Heart right ventricle (tissue), 16 donors: ENCODE data around the gene TSTD2. TPM values are rescaled to one million over a fixed set of nuclear protein-coding genes. Genes with fewer than 3 reads are reported as not detected.
A peak's percentile ranks its signal among the peaks of the same experiment; 100 is the strongest.

Experiments
- ATAC-seq, 8 donors: fragments of 200-7000 bp; cut with Tn5 transposase; one replicate each; pipeline ENCODE4 v1.9.1; 2020; ENCODE audit warnings: mild to moderate bottlenecking in 8 of 8, moderate library complexity in 8 of 8, moderate number of reproducible peaks in 1 of 8
- DNase-seq, 2 donors: peaks; one replicate each; pipeline ENCODE4 v3.0.0-alpha.2; 2020
- H3K27ac ChIP-seq, 10 donors: fragments of 200-600 bp; sonication (generic) in 2 of 10; one replicate each; pipeline versions ENCODE4 v1.5.0 to v1.8.0; 2020 to 2022; ENCODE audit warnings: mild to moderate bottlenecking in 3 of 10
- H3K27me3 ChIP-seq, 7 donors: fragments of 200-600 bp; one replicate each; pipeline ENCODE4 v1.8.0; 2021 to 2022; ENCODE audit warnings: mild to moderate bottlenecking in 2 of 7
- H3K36me3 ChIP-seq, 9 donors: fragments of 200-600 bp; sonication (generic) in 1 of 9; one replicate each; pipeline versions ENCODE4 v1.5.0 to v1.8.0; 2020 to 2022; ENCODE audit warnings: mild to moderate bottlenecking in 2 of 9
- H3K4me1 ChIP-seq, 9 donors: fragments of 200-600 bp; sonication (generic) in 1 of 9; one replicate each; pipeline versions ENCODE4 v1.5.0 to v1.8.0; 2020 to 2022; ENCODE audit warnings: mild to moderate bottlenecking in 4 of 9
- H3K4me3 ChIP-seq, 10 donors: fragments of 200-600 bp; sonication (generic) in 2 of 10; one replicate each; pipeline versions ENCODE4 v1.5.0 to v1.8.0; 2020 to 2022; ENCODE audit warnings: mild to moderate bottlenecking in 7 of 10, moderate library complexity in 2 of 10
- H3K9me3 ChIP-seq, 11 donors: fragments of 200-600 bp in 10 of 11; sonication (generic) in 2 of 11; one replicate each; pipeline versions ENCODE4 v1.5.0 to v1.8.0; 2013 to 2022; ENCODE audit warnings: mild to moderate bottlenecking in 2 of 11, control low read depth in 1 of 11, moderate library complexity in 1 of 11
- CTCF ChIP-seq, 9 donors: fragments of 200-600 bp; sonication (generic) in 2 of 9; IDR thresholded peaks; one replicate each; pipeline versions ENCODE4 v1.5.0 to v1.8.0; 2021 to 2022; ENCODE audit warnings: antibody characterized with exemption in 9 of 9, mild to moderate bottlenecking in 5 of 9, moderate library complexity in 1 of 9
- WGBS, 2 donors: extraction: QIAGEN DNeasy Blood & Tissue Kit; methylation state at CpG; one replicate each; pipeline ENCODE4 v1.1.7; 2013; ENCODE audit warnings: inconsistent platforms in 1 of 2; 5-methylcytosine and 5-hydroxymethylcytosine counted together
- intact Hi-C, 10 donors: fragments of 100-400 bp; cut with DNase I; formaldehyde crosslinking; loops; one replicate each; pipeline versions ENCODE4 v1.11.1 to v1.14.2; 2022
- polyA plus RNA-seq, 2 donors: library from polyadenylated mRNA; stranded (reverse); fragments of 200-250 nt; gene quantifications; one replicate each; pipeline ENCODE4 v1.2.3, GENCODE V29; 2013
- total RNA-seq, 10 donors: library from RNA; stranded (reverse); fragmentation: NEBNext Ultra II Directional in 3 of 10; extraction: Animal tissue kit (Norgen Biotek cat#: 25700) in 3 of 10; gene quantifications; one replicate each; pipeline versions ENCODE4 v1.2.1 to v1.2.4, GENCODE V29; 2021 to 2023
- donor health status: Arrhythmogenic right ventricular cardiomyopathy.
- donor health status: ischemic (EF 13 %, LVEDD 7.1; RV severe dilation, severe dysfunction).
- donor health status: healthy with polysubstance abuse.
- donor health status: DM: no; HTN: yes; CAD: no.
- donor health status: DM: no; HTN: no; CAD: no.
- donor health status: ischemic (EF 25% LVEDD 6.9; RV normal size, moderate dysfunction).
- donor health status: ischemic (EF 25% LVEDD 5.7; RV mildly dilated, moderate dysfunction).
- donor health status: healthy.
- donor health status: DM: yes; HTN: yes; CAD: no.
- donor health status: Ischemic cardiomyopathy.
- donor health status: ischemic (EF 35%, LVEDD 5.7; RV mildly dilated, moderate dysfunction).
- donor health status: nonischemic (EF 11% LVEDD 7.7; RV severe dilation, severe dysfunction).
- donor health status: DM: yes; HTN: yes; CAD: no.
- donor health status: PGD.
- donor health status: ischemic (EF 29% LVEDD 5.4; RV normal size, mild dysfunction).
- donor health status: nonischemic (EF 23%, LVEDD 6.1; RV moderate dilation, normal function).

TSTD2 gene
- total and polyA plus RNA-seq, 12 donors: 8.5 to 29.4 (median 22.8) TPM

- WGBS, 2 donors: 18 to 22% methylated on average over 11 of the region's 11 CpGs
- intact Hi-C loops: loop anchor here in 9 of 10 donors (1.0 to 10.0 kb wide), 8 partner anchors 36 to 131 kb away; partner anchors contain the start of gene TMOD1 (in 5 of the 9)
- Histone ChIP-seq H3K4me1 (peaks cover 4 to 82% (median 33%) of the 10 kb centered on the region in 9 donors), H3K9me3 (no peaks in the 10 kb centered on the region), H3K27ac (peak overlapping the region in 5 of 10 donors; percentile 2 to 63 (median 32)), H3K4me3 (no peak overlapping the region), H3K27me3 (no peaks in the 10 kb centered on the region), H3K36me3 (peaks cover 0 to 48% (median 35%) of the 10 kb centered on the region in 9 donors)
- DNase-seq (peak; percentile 45 to 84), ATAC-seq (peak; percentile 61 to 78 (median 70))
- TF ChIP-seq CTCF (IDR thresholded peaks at IDR 0.05): peak; percentile 78 to 93 (median 89)
Observed at GRCh38 chr9:97598461-97599288, 34.5 kb downstream of the TSTD2 start.

GRCh38 chr9:97596906-97597305 is 36.3 kb downstream of the TSTD2 start:
- intact Hi-C loops: loop anchor here in 9 of 10 donors (5.0 to 10.0 kb wide), 5 partner anchors 35 to 130 kb away; partner anchors contain the start of gene TMOD1 (in 4 of the 9)
- no peaks in the 10 kb centered on the region for H3K9me3 ChIP-seq
- peak overlapping the region in 4 of 10 donors; percentile 5 to 53 (median 37) for H3K27ac ChIP-seq
- no peak for ATAC-seq
- no peak overlapping the region for H3K4me3 ChIP-seq
- peaks cover 0 to 44% (median 21%) of the 10 kb centered on the region in 9 donors for H3K36me3 ChIP-seq
- peaks cover 4 to 88% (median 36%) of the 10 kb centered on the region in 9 donors for H3K4me1 ChIP-seq
- DNase-seq: no peak
- TF ChIP-seq CTCF (IDR thresholded peaks at IDR 0.05): no peak
- WGBS, 2 donors: 51 to 55% methylated on average over 4 of the region's 4 CpGs
- H3K27me3 ChIP-seq: no peaks in the 10 kb centered on the region

GRCh38 chr9:97594381-97594921 is 38.7 kb downstream of the TSTD2 start:
- ATAC-seq: peak; percentile 37 to 85 (median 76)
- Histone ChIP-seq H3K36me3 (peaks cover 0 to 32% (median 7%) of the 10 kb centered on the region in 9 donors), H3K27me3 (no peaks in the 10 kb centered on the region), H3K27ac (peak overlapping the region; percentile 44 to 78 (median 68)), H3K4me1 (peaks cover 4 to 66% (median 29%) of the 10 kb centered on the region in 9 donors), H3K9me3 (no peaks in the 10 kb centered on the region), H3K4me3 (no peak overlapping the region)
- 47 to 67% methylated on average over 11 of the region's 11 CpGs for WGBS, 2 donors
- intact Hi-C loops: loop anchor here in 3 of 10 donors (5.0 to 10.0 kb wide), 2 partner anchors 90 to 127 kb away; partner anchors contain the start of gene TMOD1 (in 2 of the 3)
- TF ChIP-seq CTCF (IDR thresholded peaks at IDR 0.05): no peak
- DNase-seq: peak; percentile 54 to 60

- intact Hi-C loops: loop anchor here in 3 of 10 donors (5.0 to 10.0 kb wide), 2 partner anchors 89 to 127 kb away; partner anchors contain the start of gene TMOD1 (in 2 of the 3)
- WGBS, 2 donors: 62 to 73% methylated on average over 4 of the region's 4 CpGs
Observed at GRCh38 chr9:97593960-97594359, 39.2 kb downstream of the TSTD2 start.

More at GRCh38 chr9:97593960-97594359, 39.2 kb downstream of the TSTD2 start:
- DNase-seq: no peak
- peak in 1 of 8 donors; percentile 9 for ATAC-seq
- H3K27me3 ChIP-seq: no peaks in the 10 kb centered on the region
- H3K27ac ChIP-seq: peak overlapping the region; percentile 44 to 78 (median 68)
- no peaks in the 10 kb centered on the region for H3K9me3 ChIP-seq
- no peak overlapping the region for H3K4me3 ChIP-seq
- H3K36me3 ChIP-seq: peaks cover 0 to 28% (median 4%) of the 10 kb centered on the region in 9 donors
- H3K4me1 ChIP-seq: peaks cover 4 to 61% (median 27%) of the 10 kb centered on the region in 9 donors
- no peak for TF ChIP-seq CTCF (IDR thresholded peaks at IDR 0.05)
